T-helper 1 cell (primary cell): ENCODE data around the gene XCL2.

Source experiments
- DNase-seq, 5 donors: peaks; one replicate each; pipeline ENCODE4 v3.0.0-alpha.2; 2012 to 2020

XCL2 gene

DNA sequence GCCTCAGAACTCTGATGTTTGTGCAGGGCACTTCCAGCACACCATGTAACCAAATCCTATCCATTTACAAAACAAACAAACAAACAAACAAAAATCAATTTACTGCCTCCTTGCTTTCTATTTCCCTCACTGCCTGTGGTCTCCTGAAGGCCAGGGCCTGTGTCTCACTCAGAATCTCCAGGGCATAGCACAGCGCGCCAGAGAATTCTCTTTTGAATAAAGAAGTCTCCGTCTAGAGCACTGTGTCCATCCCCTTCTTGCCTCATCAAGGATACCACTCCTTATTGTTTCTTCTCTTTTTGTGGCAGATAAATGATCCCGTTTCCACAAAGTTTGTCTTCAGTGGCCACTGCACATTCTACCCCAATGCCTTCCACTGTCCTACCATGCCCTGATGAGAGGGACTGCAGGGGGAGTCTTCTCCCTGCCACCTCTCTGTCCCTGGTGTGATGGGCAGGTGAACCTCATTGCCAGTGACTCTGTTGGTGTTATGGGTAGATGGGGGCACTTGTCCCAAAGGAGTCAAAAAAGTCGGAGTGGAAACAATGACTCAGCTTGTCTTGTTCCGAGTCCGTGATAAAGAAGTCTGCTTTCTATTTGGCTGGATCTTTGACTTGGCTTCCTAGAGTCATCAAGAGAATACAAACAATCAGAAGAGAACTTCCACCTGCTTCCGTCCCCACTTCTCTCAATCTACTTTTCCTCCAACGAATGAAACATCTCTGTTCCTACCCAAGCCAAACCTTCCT, 30.0 kb downstream of the XCL2 start:
- peak in 1 of 5 donors; percentile 47 for DNase-seq

DNA sequence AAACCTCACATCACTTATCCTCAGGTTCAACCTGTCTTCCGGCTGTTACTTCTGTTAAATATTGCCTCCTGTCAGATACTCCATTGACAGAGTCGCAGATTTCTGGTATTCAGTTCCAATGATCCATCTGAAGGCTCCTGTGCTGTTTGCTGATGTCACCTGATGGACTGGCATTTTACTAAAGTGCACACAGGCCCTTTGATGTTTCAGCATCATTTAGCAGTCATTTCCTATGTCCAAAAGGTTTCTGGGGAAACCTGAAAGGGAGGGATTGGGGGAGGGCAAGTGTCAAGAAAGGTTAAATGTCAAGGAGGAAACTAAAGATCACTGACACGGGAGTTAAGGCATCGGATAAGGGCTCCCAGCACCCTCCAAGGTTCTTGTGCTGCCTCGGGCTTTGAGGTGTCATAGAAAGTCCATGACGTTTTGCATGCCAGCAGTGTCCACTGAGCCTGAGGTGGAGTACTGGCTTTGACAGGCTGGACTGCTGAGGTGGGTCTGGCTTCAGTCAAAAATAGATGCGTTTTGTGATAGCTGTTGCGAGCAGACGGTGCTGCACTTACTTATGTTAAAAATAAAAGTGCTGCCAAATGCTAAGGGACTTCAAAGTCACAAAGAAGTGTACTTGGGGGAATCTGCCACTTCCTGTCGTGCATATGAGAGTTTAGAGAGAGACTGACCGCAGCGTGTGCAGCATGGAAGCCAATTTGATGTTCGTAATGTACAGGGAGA, 30.8 kb downstream of the XCL2 start:
- peak in 1 of 5 donors; percentile 79 for DNase-seq

DNA sequence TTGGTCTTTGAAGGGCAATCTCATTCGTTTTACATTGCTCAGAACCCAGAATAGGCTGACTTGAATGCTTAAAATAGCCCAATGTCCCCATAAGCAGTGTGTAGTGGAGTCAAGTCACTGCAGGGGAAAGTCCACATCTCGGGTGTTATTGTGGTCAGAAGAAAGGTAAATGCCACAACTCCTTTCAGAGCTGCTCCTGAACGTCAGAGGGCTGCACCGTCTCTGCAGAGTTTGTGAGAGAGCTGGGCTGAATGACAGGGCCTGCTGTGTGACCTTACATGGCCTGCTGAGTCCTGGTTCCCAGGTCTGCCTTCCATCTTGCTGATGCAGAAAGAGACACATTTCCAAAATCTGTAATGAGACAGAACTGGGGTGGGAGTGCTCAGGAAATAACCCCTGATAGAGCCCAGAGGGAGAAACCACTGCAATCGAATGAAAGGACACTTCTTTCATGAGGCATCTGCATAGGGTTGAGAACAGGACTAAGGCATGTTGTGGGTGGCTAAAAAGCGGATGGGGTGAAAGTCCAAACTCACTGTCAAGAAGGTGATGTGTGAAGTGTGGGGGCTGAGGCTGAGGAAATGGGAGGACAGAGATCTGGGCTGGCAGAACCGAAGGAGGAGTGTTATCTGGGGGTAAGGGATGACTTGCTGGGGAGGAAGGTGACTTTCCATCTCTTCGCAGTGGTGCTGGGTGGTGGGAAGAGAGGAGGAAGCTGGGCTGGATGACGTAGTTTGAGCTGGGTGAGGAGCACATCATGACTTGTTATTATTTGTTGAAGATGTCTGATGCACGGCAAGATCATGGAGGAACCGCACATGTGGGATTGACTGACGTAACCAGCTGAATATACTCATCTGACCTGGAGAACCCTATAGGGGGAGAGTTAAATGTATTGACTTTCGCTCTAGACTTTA, 33.7 kb downstream of the XCL2 start:
- peak in 1 of 5 donors; percentile 45 for DNase-seq

DNA sequence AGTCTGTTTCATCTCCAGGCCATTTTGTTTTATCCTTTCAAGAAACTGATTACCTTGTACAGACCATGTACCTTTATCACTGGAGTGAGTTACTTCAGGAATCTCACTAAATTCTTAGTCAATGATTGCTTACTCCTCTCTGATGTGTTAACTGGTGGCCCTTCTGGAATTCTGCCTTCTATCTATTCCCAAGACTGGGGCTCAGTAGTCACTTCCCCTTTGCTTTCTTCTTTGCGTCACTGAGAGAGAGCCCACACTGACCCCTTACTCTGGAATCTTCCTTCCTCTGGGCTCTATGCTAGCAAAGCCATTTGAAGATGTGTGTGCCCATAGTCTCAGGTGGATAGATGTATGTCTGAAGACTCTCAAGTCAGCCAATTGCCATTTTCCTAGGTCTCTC, 34.6 kb downstream of the XCL2 start:
- no peak for DNase-seq

DNA sequence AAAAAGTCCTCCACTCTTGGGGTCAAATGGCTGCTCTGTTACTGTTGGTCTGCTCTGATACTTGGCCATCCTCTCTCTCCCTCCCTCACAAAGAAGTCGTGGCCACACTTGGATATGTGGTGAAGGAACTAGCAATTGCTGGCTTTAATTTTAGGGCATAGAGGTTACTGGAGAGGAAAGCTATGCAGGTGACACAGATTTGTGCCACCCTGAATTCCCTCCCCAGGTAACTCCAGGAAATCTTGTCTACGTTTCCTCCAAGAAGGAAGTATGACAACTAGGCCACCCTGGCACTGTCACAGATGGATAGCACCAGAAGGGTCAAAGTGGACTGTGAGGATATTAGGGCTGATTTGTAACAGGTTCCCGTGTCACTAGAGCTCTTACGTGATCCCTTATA, 36.0 kb downstream of the XCL2 start:
- DNase-seq, result no peak

DNA sequence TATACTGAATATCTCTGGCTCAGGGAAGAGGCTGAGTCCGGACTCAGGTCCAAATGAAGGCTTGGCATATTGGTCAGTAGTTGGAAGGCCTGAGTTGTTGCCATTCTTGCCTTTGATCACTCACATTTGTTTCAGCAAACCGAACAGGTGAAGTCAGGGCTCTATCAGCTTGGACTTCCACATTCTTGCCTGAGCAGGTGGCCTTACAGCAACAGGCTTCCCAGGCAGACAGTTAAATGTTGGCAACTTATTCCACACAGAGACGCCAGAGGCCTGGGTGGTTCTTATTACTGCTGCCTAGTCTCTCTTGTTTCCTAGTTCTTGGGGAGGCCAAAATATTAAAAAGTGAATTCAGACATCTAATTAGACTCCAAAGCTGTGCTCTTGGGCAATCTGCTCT, 36.6 kb downstream of the XCL2 start:
- DNase-seq, result no peak

DNA sequence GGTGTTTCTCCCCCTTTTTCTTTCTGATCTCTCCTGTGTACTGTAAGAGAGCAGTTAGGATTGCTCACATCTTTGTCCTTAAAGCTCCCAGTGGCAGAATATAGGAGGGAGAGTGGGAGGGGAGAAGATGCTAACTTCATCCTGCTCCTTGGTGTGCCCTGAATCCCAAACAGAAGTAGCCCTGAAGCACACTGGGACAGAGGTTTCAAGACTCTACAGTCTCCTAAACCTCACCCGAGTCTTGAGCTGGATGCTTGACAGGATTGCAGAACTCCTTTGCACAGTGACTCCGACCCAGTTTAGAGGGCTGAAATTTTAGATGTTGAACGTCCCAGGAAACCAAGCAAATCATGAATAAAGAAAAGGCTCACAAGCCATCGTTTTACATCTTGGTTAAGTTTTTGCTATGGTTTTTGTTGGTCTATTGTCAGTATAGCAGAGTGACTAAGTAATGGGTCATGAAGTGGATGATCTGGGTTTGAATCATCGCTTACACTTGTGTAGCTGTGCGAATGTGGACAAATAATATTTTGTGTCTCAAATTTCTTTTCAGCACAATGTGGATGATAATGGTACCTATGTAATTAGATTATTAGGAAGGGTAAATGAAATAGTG, 37.5 kb downstream of the XCL2 start:
- no peak for DNase-seq

DNA sequence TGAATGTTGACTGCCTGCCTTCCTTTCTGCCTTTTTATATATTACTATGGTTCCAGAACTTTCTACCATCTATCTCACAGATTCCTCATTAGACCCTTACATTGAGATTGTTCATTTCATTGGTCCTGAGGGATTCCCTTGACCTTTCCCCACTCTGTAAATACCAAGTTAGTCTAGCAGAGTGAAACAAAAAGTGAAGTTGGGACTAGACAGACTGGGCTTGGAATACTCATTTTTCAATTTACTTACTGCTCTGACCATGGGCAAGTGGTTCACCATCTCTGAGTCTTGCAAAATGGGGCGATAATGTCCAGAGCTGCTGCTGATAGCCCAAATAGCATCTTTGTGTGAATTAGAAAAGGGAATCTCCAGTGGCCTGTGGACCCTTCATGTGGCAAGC, 38.8 kb downstream of the XCL2 start:
- DNase-seq, result no peak

DNA sequence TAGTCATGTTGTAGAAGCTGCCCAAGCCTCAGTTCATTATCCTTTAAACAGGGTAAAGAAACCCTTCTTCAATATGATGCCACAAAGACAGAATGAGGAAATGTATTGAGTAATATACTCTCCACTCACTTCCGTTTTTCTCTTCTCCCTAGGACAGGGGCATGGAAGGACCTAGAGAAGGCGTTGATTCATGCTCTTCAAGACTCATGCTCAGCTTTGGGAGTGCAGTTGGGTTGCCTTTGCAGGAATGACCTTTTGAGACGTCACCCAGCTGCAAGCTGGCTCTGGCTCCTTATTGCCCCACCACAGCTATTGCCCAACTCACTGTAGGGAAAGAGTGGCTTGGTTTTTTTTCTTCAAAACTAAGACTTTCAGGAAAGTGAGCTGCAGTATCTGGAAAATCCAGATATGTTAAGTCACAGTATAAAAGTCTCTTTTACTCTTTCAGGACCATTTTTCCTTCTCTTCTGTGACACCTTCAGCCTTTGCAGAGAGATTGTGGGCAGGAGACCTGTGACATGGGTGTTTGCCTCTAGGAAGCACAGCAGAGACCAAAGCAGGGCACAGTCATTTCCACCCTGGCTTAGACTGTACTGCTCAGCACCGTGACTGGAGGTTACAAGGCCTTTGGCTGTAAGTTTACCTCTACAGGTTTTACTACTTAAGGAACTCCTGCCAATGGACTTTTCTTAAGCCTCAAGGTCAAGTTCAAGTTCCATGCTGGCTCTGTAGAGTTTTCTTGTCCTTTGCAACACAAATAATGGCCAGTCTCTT, 39.5 kb downstream of the XCL2 start:
- DNase-seq, result peak in 1 of 5 donors; percentile 68

DNA sequence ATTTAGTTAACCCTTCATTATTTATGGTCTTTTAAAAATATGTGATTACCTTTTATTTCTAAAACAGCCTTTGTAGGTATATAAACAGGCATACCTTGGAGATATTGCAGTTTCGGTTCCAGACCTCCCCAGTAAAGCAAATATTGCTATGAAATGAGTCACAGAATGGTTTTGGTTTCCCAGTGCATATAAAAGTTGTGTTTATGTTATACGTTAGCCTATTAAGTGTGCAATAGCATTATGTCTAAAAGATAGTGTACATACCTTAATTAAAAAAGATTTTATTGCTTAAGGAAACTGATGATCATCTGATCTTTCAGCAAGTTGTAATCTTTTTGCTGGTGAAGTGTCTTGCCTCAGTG, 44.1 kb downstream of the XCL2 start:
- no peak for DNase-seq

DNA sequence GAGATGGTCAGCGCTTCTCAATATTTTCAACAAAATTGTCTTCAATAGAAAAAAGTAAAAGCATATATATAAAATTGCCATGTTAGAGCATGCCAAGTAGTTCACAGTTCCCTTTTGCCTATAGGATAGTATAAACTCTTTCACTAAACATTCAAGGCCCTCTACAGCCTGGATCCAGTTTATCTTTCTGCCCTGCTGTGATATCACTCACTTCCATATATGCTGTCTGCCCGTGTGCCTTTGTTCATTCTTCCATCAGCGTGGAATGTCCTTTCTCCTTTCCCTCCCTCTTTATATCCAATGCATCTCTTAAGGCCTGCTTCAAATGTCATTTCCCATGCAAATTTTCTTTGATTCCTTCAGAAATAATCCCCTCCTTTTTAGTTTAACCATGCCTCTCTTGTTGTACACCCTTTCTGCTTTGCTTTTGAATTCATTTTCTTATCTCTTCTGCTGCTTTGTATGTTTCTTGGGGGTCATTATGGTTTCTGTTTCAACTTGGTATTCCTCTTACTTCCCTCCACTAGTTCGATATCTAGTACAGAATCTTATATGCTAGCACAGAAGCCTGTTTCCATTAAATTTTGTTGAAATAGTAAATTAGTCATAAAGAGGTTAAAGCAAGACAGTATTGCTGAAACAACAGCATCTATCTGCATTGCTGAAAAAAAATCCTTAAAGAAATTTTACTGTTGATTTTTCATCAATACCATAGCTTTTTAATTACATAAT, 44.7 kb downstream of the XCL2 start:
- DNase-seq, result no peak

DNA sequence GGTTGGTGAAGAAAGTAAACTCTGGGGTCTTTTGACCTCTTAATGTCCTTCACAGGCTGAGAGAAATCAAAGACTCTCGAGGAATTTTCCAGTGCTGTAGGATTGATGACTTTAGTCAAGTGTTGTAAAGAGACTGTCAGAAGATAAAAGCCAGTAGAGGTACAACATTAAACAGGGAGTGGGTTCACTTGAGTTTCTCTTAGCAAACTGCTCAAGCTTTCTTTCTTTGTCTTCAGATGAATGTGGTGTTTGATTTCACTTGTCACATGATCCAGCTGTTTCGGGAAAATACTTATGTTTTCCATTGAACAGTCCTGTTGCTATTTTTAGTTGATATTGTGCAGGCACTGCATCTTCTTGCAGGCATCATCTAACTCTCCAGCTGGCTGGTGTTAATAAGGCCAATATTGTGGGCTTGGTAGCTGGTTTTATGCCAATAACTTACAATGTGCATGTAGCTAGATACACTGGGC, 45.6 kb downstream of the XCL2 start:
- DNase-seq, result no peak

DNA sequence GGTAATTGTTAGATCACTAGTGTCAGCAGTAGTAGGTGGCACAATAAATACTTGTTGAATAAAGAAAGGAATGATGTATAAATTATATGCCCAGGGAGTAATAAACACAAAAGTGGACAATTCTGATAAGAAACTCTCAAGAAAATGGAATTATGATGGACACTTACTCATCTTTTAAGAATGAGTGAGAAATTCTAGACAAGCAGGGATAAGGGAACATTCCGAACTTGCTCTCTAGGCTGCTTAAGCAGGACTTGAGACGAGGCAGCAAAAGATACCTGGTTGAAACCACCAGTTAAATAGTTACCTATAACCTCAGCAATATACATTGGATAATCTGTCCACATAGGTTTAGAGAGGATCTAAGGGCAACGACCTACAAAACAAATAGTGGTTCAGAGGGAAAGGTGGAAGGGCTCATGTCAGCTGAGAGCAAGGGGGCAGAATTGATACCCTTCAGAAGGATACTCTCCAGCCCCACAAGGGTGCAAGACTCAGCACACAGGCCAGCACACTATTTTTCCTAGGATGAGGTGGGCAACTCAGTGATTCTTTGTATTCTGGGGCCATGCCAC, 46.3 kb downstream of the XCL2 start:
- DNase-seq, result no peak

DNA sequence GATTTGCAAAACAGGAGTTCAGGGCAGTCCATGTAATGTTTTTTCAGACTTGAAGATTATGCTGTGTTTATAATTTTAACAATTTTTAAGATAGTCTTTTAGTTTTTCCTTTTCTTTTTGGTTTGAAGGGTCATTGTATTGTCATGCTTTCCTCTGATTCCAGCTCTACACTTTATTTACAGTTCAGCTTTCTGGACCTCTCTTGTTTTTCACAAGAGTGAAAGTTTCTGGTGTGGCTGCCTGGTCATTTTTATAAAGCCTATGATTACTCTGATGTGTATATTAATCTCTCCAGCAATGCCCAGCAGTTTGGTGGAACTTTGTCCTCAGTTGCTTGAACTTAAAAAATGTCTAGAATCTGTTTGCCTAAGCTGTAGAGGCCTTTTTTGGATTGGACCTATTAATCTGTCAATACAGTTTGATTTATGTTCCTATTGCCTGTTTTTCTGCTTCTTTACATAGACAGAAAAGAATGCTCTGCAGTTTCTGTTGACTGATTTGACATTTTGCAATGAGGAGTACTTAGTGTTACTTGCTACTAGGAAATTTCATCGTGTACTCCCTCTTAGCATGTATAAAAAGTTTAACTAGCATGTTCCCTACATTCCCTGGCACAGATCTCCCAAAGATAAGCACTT, 52.2 kb downstream of the XCL2 start:
- DNase-seq, result no peak
